OCI-LY3 (cell line): Measurements from ENCODE around the gene C12orf50.
A peak's percentile ranks its signal among the peaks of the same experiment; 100 is the strongest.

Experiments used
- H2AFZ ChIP-seq: fragments of 200-600, 300-600 bp; shearing (Covaris generic); 2 replicates; pipeline ENCODE4 v1.6.0; 2014; ENCODE audit warnings: antibody characterized with exemption, low read depth, low read length
- H3K27ac ChIP-seq: fragments of 200-600, 300-600 bp; sonication (generic); 2 replicates; pipeline ENCODE4 v1.5.1; 2014; ENCODE audit warnings: mild to moderate bottlenecking, low read length, moderate library complexity, mixed read lengths
- H3K27me3 ChIP-seq: fragments of 200-600, 300-600 bp; sonication (generic); 2 replicates; pipeline ENCODE4 v1.6.1; 2014; ENCODE audit warnings: low read depth, low read length, mixed read lengths
- H3K36me3 ChIP-seq: fragments of 200-600, 300-600 bp; sonication (generic); replicated peaks from 2 replicates; pipeline ENCODE3; 2014; ENCODE audit warnings: low read depth, low read length, mixed read lengths
- H3K4me1 ChIP-seq: fragments of 300-600, 200-600 bp; sonication (generic); 2 replicates; pipeline ENCODE4 v1.6.1; 2014; ENCODE audit warnings: low read length, mixed read lengths
- H3K4me2 ChIP-seq: fragments of 200-600, 300-600 bp; sonication (generic); 2 replicates; pipeline ENCODE4 v1.6.1; 2014; ENCODE audit warnings: low read length, mixed read lengths
- H3K4me3 ChIP-seq: fragments of 300-600, 200-600 bp; sonication (generic); 2 replicates; pipeline ENCODE4 v1.5.1; 2014; ENCODE audit warnings: antibody characterized with exemption, mild to moderate bottlenecking, low read length, moderate library complexity
- H3K79me2 ChIP-seq: fragments of 300-600, 200-600 bp; shearing (Covaris generic); 2 replicates; pipeline ENCODE4 v1.6.1; 2014; ENCODE audit warnings: mild to moderate bottlenecking, low read length, mixed read lengths
- H3K9ac ChIP-seq: fragments of 300-600, 200-600 bp; shearing (Covaris generic); 2 replicates; pipeline ENCODE4 v1.6.0; 2014; ENCODE audit warnings: mild to moderate bottlenecking, low read length, moderate library complexity
- H3K9me3 ChIP-seq: fragments of 200-600, 300-600 bp; shearing (Covaris generic); 2 replicates; pipeline ENCODE4 v1.6.1; 2014; ENCODE audit warnings: low read length, mixed read lengths; ENCODE audit not compliant: insufficient read depth
- H4K20me1 ChIP-seq: fragments of 200-600, 300-600 bp; sonication (generic); 2 replicates; pipeline ENCODE4 v1.6.1; 2016; ENCODE audit warnings: low read length, mixed read lengths; ENCODE audit not compliant: insufficient read depth
- CTCF ChIP-seq: fragments of 200-600, 300-600 bp; sonication (generic); IDR thresholded peaks from 2 replicates; pipeline ENCODE4 v1.5.1; 2014; ENCODE audit warnings: antibody characterized with exemption, low read length, low read depth
- EZH2phosphoT487 ChIP-seq: fragments of 200-600 bp; shearing (Covaris generic); IDR thresholded peaks from 2 replicates; pipeline ENCODE4 v1.6.1; 2018; ENCODE audit warnings: antibody characterized with exemption, mixed run types, low read depth

C12orf50 gene

DNA sequence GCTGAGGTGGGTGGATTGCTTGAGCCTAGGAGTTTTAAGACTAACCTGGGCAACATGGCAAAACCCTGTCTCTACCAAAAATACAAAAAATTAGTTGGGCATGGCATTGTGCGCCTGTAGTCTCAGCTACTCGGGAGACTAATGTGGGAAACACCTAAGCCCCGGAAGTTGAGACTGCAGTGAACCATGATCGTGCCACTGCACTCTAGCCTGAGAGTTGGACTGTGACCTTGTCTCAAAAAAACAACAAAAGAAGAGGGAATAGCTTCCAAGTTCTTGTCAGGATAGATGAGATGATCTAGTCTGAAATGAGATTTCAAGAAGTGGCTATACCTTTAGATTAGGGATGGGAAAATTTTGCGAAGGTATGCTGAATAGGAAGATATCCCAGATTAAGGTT, 14.8 kb upstream of the C12orf50 start:
- Histone ChIP-seq H3K27ac (no peak overlapping the region), H3K36me3 (peaks cover 46% of the 10 kb centered on the region), H4K20me1 (peaks cover 10% of the 10 kb centered on the region), H3K27me3 (no peaks in the 10 kb centered on the region), H3K4me3 (no peak overlapping the region), H2AFZ (no peak overlapping the region), H3K4me1 (no peaks in the 10 kb centered on the region), H3K79me2 (peaks cover 36% of the 10 kb centered on the region), H3K9me3 (no peaks in the 10 kb centered on the region), H3K4me2 (no peak overlapping the region), H3K9ac (no peak overlapping the region)
- TF ChIP-seq EZH2phosphoT487 (no peak), CTCF (no peak)

GRCh38 chr12:88037770-88038169, 8.6 kb upstream of the C12orf50 start:
- TF ChIP-seq EZH2phosphoT487: no peak
- TF ChIP-seq CTCF: no peak
- Histone ChIP-seq H2AFZ (no peak overlapping the region), H3K4me1 (peaks cover 19% of the 10 kb centered on the region; the same call in 1 of the 2 replicates), H3K9me3 (no peaks in the 10 kb centered on the region), H4K20me1 (peaks cover 27% of the 10 kb centered on the region), H3K27ac (no peak overlapping the region), H3K4me3 (no peak overlapping the region), H3K36me3 (peaks cover 9% of the 10 kb centered on the region), H3K9ac (no peak overlapping the region), H3K27me3 (no peaks in the 10 kb centered on the region), H3K4me2 (peak overlapping the region; percentile 82), H3K79me2 (peaks cover 74% of the 10 kb centered on the region)

GRCh38 chr12:88036353-88036965, 7.3 kb upstream of the C12orf50 start:
- H4K20me1 ChIP-seq: peaks cover 26% of the 10 kb centered on the region
- peak overlapping the region; percentile 82 for H3K4me2 ChIP-seq
- peaks cover 9% of the 10 kb centered on the region for H3K36me3 ChIP-seq
- H3K27ac ChIP-seq: no peak overlapping the region
- H3K27me3 ChIP-seq: no peaks in the 10 kb centered on the region
- H2AFZ ChIP-seq: no peak overlapping the region
- H3K9ac ChIP-seq: peak overlapping the region; percentile 88
- H3K79me2 ChIP-seq: peaks cover 61% of the 10 kb centered on the region
- H3K9me3 ChIP-seq: no peaks in the 10 kb centered on the region
- TF ChIP-seq CTCF (no peak), EZH2phosphoT487 (no peak)
- peak overlapping the region; percentile 87 for H3K4me3 ChIP-seq
- H3K4me1 ChIP-seq: peaks cover 19% of the 10 kb centered on the region; the same call in 1 of the 2 replicates

DNA sequence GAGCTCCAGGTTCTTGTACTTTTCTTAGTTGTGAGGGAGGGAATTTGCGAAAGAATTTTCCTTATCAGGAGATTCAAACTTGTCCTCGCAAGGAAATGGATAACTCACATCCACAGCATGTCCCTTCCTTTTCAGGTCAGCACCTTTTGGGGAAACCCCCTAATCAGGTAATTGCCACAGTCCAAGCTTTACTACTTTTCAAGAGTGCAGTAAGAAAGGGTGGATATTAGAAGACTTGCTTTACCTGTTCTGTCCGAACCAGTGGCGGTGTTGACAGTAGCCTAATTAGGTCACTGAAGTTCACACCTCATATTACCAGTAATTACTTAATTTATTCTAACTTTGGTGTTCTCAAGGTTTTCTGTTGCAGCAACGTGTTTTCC, 6.7 kb upstream of the C12orf50 start:
- Histone ChIP-seq H3K4me1 (peaks cover 19% of the 10 kb centered on the region; the same call in 1 of the 2 replicates), H4K20me1 (peaks cover 20% of the 10 kb centered on the region), H3K36me3 (peaks cover 9% of the 10 kb centered on the region), H3K9ac (peak overlapping the region; percentile 88), H3K4me2 (peak overlapping the region; percentile 82), H3K27me3 (no peaks in the 10 kb centered on the region), H3K27ac (peak overlapping the region; percentile 37), H3K4me3 (peak overlapping the region; percentile 87), H2AFZ (peak overlapping the region; percentile 70; the same call in 1 of the 2 replicates), H3K79me2 (peaks cover 56% of the 10 kb centered on the region), H3K9me3 (no peaks in the 10 kb centered on the region)
- TF ChIP-seq EZH2phosphoT487 (no peak), CTCF (no peak)
